SK-N-SH (cell line): Measurements from ENCODE around the gene KDM2A.

Experiments used
- EP300 ChIP-seq, 2 experiments: IDR thresholded peaks; 2 replicates each; pipeline versions ENCODE4 v1.4.0 to v1.6.1; 2012; ENCODE audit warnings: borderline replicate concordance in 1 of 2, low read depth in 1 of 2, low read length in 1 of 2
- FOSL2 ChIP-seq: IDR thresholded peaks from 2 replicates; pipeline ENCODE4 v1.4.0; 2012; ENCODE audit warnings: low read depth, mild to moderate bottlenecking, moderate library complexity, borderline replicate concordance
- GATA2 ChIP-seq: sonication (generic); formaldehyde crosslinking; IDR thresholded peaks from 2 replicates; pipeline ENCODE4 v1.5.0; 2020; ENCODE audit warnings: mild to moderate bottlenecking, missing genetic modification reagents
- RAD21 ChIP-seq: IDR thresholded peaks from 2 replicates; pipeline ENCODE4 v1.6.1; 2012; ENCODE audit warnings: mild to moderate bottlenecking, low read length
- RXRA ChIP-seq: IDR thresholded peaks from 2 replicates; pipeline ENCODE4 v1.4.0; 2012; ENCODE audit warnings: low read depth, mild to moderate bottlenecking, borderline replicate concordance
- TAF1 ChIP-seq: IDR thresholded peaks from 2 replicates; pipeline ENCODE4 v1.6.1; 2012; ENCODE audit warnings: low read depth, mild to moderate bottlenecking, low read length, moderate library complexity, borderline replicate concordance
- TF ChIP-seq, protein P1 (sequence below): fragments of 150-350 bp; IDR thresholded peaks from 2 replicates; pipeline ENCODE4 v1.6.1; 2016; ENCODE audit warnings: mild to moderate bottlenecking, low read depth, low read length
- TF ChIP-seq, protein P2 (sequence below): fragments of 200-600 bp; sonication (generic); IDR thresholded peaks from 2 replicates; pipeline ENCODE4 v1.6.1; 2017; ENCODE audit warnings: antibody characterized with exemption, mild to moderate bottlenecking, moderate library complexity
- TF ChIP-seq, protein P3 (sequence below): fragments of 150-350 bp; IDR thresholded peaks from 2 replicates; pipeline ENCODE4 v1.6.1; 2017; ENCODE audit warnings: antibody characterized with exemption, low read length, low read depth, borderline replicate concordance

DNA sequence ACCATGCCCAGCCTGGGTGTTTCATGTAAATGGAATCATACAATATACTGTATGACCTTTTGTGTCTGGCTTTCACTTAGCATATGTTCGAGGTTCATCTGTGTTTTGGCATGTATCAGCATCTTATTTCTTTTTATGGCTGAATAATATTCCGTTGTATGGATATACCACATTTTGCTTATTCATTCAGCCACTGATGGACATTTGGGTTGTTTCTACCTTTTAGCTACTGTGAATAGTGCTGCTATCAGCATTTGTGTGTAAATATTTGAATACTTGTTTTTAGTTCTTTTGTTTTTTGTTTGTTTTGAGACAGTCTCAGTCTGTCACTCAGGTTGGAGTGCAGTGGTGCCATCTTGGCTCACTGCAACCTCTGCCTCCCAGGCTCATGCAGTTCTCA is 35.7 kb downstream of the KDM2A start:
- TF ChIP-seq GATA2 (CRISPR knock-in tag) (no peak), TAF1 (no peak), EP300 (IDR thresholded peaks at IDR 0.05; ENCODE audit: borderline replicate concordance in 1 of 2, low read depth in 1 of 2, low read length in 1 of 2) (no peak), RXRA (no peak), RAD21 (no peak), FOSL2 (no peak)
- TF ChIP-seq, protein P1, sequence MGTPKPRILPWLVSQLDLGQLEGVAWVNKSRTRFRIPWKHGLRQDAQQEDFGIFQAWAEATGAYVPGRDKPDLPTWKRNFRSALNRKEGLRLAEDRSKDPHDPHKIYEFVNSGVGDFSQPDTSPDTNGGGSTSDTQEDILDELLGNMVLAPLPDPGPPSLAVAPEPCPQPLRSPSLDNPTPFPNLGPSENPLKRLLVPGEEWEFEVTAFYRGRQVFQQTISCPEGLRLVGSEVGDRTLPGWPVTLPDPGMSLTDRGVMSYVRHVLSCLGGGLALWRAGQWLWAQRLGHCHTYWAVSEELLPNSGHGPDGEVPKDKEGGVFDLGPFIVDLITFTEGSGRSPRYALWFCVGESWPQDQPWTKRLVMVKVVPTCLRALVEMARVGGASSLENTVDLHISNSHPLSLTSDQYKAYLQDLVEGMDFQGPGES: no peak
- TF ChIP-seq, protein P2, sequence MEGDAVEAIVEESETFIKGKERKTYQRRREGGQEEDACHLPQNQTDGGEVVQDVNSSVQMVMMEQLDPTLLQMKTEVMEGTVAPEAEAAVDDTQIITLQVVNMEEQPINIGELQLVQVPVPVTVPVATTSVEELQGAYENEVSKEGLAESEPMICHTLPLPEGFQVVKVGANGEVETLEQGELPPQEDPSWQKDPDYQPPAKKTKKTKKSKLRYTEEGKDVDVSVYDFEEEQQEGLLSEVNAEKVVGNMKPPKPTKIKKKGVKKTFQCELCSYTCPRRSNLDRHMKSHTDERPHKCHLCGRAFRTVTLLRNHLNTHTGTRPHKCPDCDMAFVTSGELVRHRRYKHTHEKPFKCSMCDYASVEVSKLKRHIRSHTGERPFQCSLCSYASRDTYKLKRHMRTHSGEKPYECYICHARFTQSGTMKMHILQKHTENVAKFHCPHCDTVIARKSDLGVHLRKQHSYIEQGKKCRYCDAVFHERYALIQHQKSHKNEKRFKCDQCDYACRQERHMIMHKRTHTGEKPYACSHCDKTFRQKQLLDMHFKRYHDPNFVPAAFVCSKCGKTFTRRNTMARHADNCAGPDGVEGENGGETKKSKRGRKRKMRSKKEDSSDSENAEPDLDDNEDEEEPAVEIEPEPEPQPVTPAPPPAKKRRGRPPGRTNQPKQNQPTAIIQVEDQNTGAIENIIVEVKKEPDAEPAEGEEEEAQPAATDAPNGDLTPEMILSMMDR: no peak
- TF ChIP-seq, protein P3, sequence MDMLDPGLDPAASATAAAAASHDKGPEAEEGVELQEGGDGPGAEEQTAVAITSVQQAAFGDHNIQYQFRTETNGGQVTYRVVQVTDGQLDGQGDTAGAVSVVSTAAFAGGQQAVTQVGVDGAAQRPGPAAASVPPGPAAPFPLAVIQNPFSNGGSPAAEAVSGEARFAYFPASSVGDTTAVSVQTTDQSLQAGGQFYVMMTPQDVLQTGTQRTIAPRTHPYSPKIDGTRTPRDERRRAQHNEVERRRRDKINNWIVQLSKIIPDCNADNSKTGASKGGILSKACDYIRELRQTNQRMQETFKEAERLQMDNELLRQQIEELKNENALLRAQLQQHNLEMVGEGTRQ: no peak
